ENCODE measurements around the gene GPC1. TPM values are rescaled to one million over a fixed set of nuclear protein-coding genes. Genes with fewer than 3 reads are reported as not detected.
A peak's percentile ranks its signal among the peaks of the same experiment; 100 is the strongest.

Gene GPC1
- total RNA-seq, 6 experiments from 2014 or later, result 20.7 to 44.5 (median 27.8) TPM

DNA sequence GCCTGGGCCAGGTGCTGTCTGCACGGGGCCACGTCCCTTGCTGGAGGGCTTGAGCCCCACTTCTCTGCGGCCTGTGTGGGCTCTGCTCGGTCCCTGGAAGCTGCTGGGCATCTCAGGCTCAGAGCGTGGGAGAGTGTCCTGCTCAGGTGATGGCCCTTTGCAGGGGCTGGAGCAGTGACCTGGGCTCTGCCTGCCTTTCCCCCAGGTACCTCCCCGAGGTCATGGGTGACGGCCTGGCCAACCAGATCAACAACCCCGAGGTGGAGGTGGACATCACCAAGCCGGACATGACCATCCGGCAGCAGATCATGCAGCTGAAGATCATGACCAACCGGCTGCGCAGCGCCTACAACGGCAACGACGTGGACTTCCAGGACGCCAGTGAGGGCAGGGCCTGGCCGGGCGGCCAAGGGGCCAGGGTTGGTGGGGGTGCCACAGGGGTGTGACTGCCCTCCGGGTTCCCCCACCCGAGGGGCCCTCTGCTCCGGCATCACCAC lies 29.9 kb downstream of the GPC1 start:
- no peak overlapping the region for H3K27ac ChIP-seq
- H3K36me3 ChIP-seq, result no peaks in the 10 kb centered on the region
- H3K4me3 ChIP-seq, result no peak overlapping the region
- DNase-seq (peak in 1 of 3 donors; percentile 56), ATAC-seq (no peak)
- no CpG with 5 or more reads among the region's 22 CpGs for WGBS (ENCODE audit: insufficient coverage, low coverage, low lambda C conversion rate, missing lambda C conversion rate)
- intact Hi-C loops (cut with DNase I), result no loop called here
- no peaks in the 10 kb centered on the region for H3K9me3 ChIP-seq
- TF ChIP-seq POLR2A (IDR thresholded peaks at IDR 0.05) (no peak), CTCF (IDR thresholded peaks at IDR 0.05) (no peak)
- no peaks in the 10 kb centered on the region for H3K4me1 ChIP-seq
- H3K27me3 ChIP-seq, result no peaks in the 10 kb centered on the region

- no peak for TF ChIP-seq POLR2A (IDR thresholded peaks at IDR 0.05)
- TF ChIP-seq CTCF (IDR thresholded peaks at IDR 0.05), result no peak
- Histone ChIP-seq H3K4me1 (no peaks in the 10 kb centered on the region), H3K9me3 (no peaks in the 10 kb centered on the region), H3K4me3 (no peak overlapping the region), H3K36me3 (no peaks in the 10 kb centered on the region), H3K27me3 (no peaks in the 10 kb centered on the region), H3K27ac (no peak overlapping the region)
- ATAC-seq (no peak), DNase-seq (peak in 2 of 3 donors; percentile 41 to 46)
- no CpG with 5 or more reads among the region's 28 CpGs for WGBS (ENCODE audit: insufficient coverage, low coverage, low lambda C conversion rate, missing lambda C conversion rate)
- intact Hi-C loops (cut with DNase I), result no loop called here
Observed at GRCh38 chr2:240465765-240466578, 30.5 kb downstream of the GPC1 start.

DNA sequence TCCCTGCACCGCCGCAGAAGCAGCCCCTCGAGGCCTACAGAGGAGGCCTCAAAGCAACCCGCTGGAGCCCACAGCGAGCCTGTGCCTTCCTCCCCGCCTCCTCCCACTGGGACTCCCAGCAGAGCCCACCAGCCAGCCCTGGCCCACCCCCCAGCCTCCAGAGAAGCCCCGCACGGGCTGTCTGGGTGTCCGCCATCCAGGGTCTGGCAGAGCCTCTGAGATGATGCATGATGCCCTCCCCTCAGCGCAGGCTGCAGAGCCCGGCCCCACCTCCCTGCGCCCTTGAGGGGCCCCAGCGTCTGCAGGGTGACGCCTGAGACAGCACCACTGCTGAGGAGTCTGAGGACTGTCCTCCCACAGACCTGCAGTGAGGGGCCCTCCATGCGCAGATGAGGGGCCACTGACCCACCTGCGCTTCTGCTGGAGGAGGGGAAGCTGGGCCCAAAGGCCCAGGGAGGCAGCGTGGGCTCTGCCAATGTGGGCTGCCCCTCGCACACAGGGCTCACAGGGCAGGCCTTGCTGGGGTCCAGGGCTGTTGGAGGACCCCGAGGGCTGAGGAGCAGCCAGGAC lies 31.2 kb downstream of the GPC1 start:
- no peaks in the 10 kb centered on the region for H3K36me3 ChIP-seq
- H3K4me1 ChIP-seq, result no peaks in the 10 kb centered on the region
- H3K27me3 ChIP-seq, result no peaks in the 10 kb centered on the region
- intact Hi-C loops (cut with DNase I), result no loop called here
- no peaks in the 10 kb centered on the region for H3K9me3 ChIP-seq
- DNase-seq (peak in 2 of 3 donors; percentile 41 to 54), ATAC-seq (no peak)
- TF ChIP-seq POLR2A (IDR thresholded peaks at IDR 0.05) (no peak), CTCF (IDR thresholded peaks at IDR 0.05) (no peak)
- H3K4me3 ChIP-seq, result no peak overlapping the region
- WGBS (ENCODE audit: insufficient coverage, low coverage, low lambda C conversion rate, missing lambda C conversion rate), result no CpG with 5 or more reads among the region's 19 CpGs
- no peak overlapping the region for H3K27ac ChIP-seq

DNA sequence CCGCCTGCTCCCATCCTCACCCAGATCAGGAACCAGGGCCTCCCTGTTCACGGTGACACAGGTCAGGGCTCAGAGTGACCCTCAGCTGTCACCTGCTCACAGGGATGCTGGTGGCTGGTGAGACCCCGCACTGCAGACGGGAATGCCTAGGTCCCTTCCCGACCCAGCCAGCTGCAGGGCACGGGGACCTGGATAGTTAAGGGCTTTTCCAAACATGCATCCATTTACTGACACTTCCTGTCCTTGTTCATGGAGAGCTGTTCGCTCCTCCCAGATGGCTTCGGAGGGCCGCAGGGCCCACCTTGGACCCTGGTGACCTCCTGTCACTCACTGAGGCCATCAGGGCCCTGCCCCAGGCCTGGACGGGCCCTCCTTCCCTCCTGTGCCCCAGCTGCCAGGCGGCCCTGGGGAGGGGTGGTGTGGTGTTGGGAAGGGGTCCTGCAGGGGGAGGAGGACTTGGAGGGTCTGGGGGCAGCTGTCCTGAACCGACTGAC lies 31.7 kb downstream of the GPC1 start:
- WGBS (ENCODE audit: insufficient coverage, low coverage, low lambda C conversion rate, missing lambda C conversion rate), result no CpG with 5 or more reads among the region's 12 CpGs
- DNase-seq (peak in 1 of 3 donors; percentile 31), ATAC-seq (no peak)
- H3K27me3 ChIP-seq, result no peaks in the 10 kb centered on the region
- no peak overlapping the region for H3K4me3 ChIP-seq
- intact Hi-C loops (cut with DNase I), result no loop called here
- no peak overlapping the region for H3K27ac ChIP-seq
- H3K36me3 ChIP-seq, result no peaks in the 10 kb centered on the region
- no peaks in the 10 kb centered on the region for H3K9me3 ChIP-seq
- TF ChIP-seq CTCF (IDR thresholded peaks at IDR 0.05) (no peak), POLR2A (IDR thresholded peaks at IDR 0.05) (no peak)
- no peaks in the 10 kb centered on the region for H3K4me1 ChIP-seq

All from right lobe of liver (tissue), 6 donors.